ENCODE measurements around the gene ARGLU1. TPM values are rescaled to one million over a fixed set of nuclear protein-coding genes. Genes with fewer than 3 reads are reported as not detected.

Gene ARGLU1, protein sequence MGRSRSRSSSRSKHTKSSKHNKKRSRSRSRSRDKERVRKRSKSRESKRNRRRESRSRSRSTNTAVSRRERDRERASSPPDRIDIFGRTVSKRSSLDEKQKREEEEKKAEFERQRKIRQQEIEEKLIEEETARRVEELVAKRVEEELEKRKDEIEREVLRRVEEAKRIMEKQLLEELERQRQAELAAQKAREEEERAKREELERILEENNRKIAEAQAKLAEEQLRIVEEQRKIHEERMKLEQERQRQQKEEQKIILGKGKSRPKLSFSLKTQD
- 25.8 and 29.5 TPM in 2 replicates for total RNA-seq

GRCh38 chr13:106567474-106568298, at the start of gene ARGLU1:
Gene ARGLU1, minus strand, starts transcription at chr13:106568137. Its CDS starts 218 bp downstream, at chr13:106567919.

GRCh38 chr13:106535552-106536243, 32.2 kb downstream of the ARGLU1 start, which contains the start of gene EFNB2:
Gene EFNB2, minus strand, starts transcription at chr13:106535662. Its CDS starts 698 bp downstream, at chr13:106534964.

Other genes with a start within 250 kb of the ARGLU1 start
- gene EFNB2, start 32.5 kb downstream of the ARGLU1 start, total RNA-seq: 28.6 and 28.7 TPM in 2 replicates